GM06990 (cell line): ENCODE results near the gene LUC7L3.

Source experiments
- DNase-seq: peaks from one replicate; pipeline ENCODE4 v3.0.0-alpha.2; 2011; ENCODE audit not compliant: insufficient read length; ENCODE audit errors: extremely low read depth
- H3K27me3 ChIP-seq: replicated peaks from 2 replicates; pipeline ENCODE4 v1.6.0; 2011; ENCODE audit warnings: low read length; ENCODE audit not compliant: control insufficient read depth, insufficient read depth
- H3K36me3 ChIP-seq: 2 replicates; pipeline ENCODE4 v1.5.1; 2011; ENCODE audit warnings: low read length; ENCODE audit not compliant: control insufficient read depth, insufficient read depth
- H3K4me3 ChIP-seq: replicated peaks from 2 replicates; pipeline ENCODE4 v1.5.1; 2011; ENCODE audit warnings: low read depth, mild to moderate bottlenecking, control low read depth, low read length
- TF ChIP-seq, protein P1 (sequence below): IDR thresholded peaks from 2 replicates; pipeline ENCODE4 v1.5.1; 2011; ENCODE audit warnings: low read length, control low read depth, mild to moderate bottlenecking, inconsistent platforms; ENCODE audit not compliant: insufficient read depth, poor library complexity, severe bottlenecking

The LUC7L3 gene

DNA sequence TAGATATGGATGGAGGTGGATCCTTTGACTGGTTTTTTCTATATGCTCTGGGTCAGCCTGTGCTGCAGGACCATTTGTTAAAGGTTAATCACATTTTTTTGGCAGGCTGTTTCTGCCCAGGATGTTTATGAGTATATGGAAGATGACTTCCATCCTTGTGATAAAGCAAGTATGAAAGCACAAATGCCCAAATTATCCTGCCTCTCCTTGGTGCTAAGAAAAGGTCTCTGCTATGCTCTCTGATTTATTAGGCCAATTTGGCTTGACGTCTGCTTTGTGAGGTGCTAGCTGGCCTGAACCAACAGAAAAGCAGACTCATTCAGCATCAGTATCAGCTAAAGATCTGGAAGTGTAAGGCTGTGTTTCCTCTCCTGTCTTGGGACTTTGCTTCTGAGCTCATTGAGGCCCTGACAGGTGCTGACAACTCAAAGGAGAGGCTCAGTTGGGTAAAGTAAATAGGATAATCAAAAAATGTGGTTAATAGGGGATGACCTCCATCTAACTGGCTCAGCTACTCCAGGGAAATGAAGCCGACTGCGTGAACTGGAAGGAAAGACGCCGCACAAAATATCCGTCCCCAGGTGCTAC is 26.9 kb upstream of the LUC7L3 start:
- H3K4me3 ChIP-seq: no peak overlapping the region
- TF ChIP-seq, protein P1, sequence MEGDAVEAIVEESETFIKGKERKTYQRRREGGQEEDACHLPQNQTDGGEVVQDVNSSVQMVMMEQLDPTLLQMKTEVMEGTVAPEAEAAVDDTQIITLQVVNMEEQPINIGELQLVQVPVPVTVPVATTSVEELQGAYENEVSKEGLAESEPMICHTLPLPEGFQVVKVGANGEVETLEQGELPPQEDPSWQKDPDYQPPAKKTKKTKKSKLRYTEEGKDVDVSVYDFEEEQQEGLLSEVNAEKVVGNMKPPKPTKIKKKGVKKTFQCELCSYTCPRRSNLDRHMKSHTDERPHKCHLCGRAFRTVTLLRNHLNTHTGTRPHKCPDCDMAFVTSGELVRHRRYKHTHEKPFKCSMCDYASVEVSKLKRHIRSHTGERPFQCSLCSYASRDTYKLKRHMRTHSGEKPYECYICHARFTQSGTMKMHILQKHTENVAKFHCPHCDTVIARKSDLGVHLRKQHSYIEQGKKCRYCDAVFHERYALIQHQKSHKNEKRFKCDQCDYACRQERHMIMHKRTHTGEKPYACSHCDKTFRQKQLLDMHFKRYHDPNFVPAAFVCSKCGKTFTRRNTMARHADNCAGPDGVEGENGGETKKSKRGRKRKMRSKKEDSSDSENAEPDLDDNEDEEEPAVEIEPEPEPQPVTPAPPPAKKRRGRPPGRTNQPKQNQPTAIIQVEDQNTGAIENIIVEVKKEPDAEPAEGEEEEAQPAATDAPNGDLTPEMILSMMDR: no peak
- H3K27me3 ChIP-seq: no peaks in the 10 kb centered on the region
- H3K36me3 ChIP-seq: peaks cover 23% of the 10 kb centered on the region
- no peak for DNase-seq

- TF ChIP-seq, protein P1: no peak
- peaks cover 25% of the 10 kb centered on the region for H3K36me3 ChIP-seq
- no peak for DNase-seq
- H3K27me3 ChIP-seq: no peaks in the 10 kb centered on the region
- H3K4me3 ChIP-seq: no peak overlapping the region
Observed at GRCh38 chr17:50693036-50693682, 26.2 kb upstream of the LUC7L3 start.

DNA sequence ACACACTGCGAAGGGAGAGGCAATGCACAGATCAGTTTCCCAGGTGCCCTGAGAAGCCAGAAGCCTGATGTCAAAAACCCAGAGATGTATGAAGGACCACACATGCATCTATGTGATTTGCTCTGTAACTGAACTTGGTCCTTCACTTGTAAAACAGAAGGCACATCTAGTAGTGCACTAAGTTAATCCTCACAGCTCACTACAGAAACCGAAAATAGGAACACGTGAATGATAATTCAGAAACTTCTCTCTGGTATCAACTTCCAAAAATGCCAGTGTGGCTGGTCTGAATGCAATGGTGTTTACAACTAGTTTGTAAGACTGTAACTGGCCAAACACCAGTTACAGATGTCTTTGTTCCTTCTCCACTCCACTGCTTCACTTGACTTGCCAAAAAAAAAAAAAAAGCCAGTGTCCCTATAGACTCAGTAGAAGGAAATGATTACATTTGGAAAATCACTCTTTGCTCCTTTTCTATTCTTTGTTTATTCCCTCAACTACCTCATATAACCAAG is 23.0 kb upstream of the LUC7L3 start:
- DNase-seq: no peak
- H3K36me3 ChIP-seq: peaks cover 32% of the 10 kb centered on the region
- TF ChIP-seq, protein P1: no peak

GRCh38 chr17:50697062-50697461 is 22.3 kb upstream of the LUC7L3 start:
- Histone ChIP-seq H3K36me3 (peaks cover 30% of the 10 kb centered on the region), H3K4me3 (no peak overlapping the region), H3K27me3 (no peaks in the 10 kb centered on the region)
- DNase-seq: no peak
- TF ChIP-seq, protein P1: no peak

More for the DNA sequence above, 23.0 kb upstream of the LUC7L3 start:
- Histone ChIP-seq H3K4me3 (no peak overlapping the region), H3K27me3 (no peaks in the 10 kb centered on the region)

GRCh38 chr17:50697663-50698272 is 21.6 kb upstream of the LUC7L3 start:
- TF ChIP-seq, protein P1: no peak
- DNase-seq: no peak
- peaks cover 26% of the 10 kb centered on the region for H3K36me3 ChIP-seq
- H3K4me3 ChIP-seq: no peak overlapping the region
- H3K27me3 ChIP-seq: no peaks in the 10 kb centered on the region
